WTC11 (cell line): ENCODE data around the gene PLXNA2.

Source experiments
- CTCF ChIP-seq: fragments of 200-600 bp; IDR thresholded peaks from 2 replicates; pipeline ENCODE4 v1.8.0; 2022; ENCODE audit warnings: antibody characterized with exemption
- E2F1 ChIP-seq: sonication (generic); formaldehyde crosslinking; IDR thresholded peaks from 2 replicates; pipeline ENCODE4 v1.8.0; 2022; ENCODE audit warnings: mild to moderate bottlenecking, missing genetic modification reagents
- MAX ChIP-seq: sonication (generic); formaldehyde crosslinking; IDR thresholded peaks from 2 replicates; pipeline ENCODE4 v1.8.0; 2022; ENCODE audit warnings: mild to moderate bottlenecking, missing genetic modification reagents
- NR2C2 ChIP-seq: sonication (generic); formaldehyde crosslinking; IDR thresholded peaks from 2 replicates; pipeline ENCODE4 v1.8.0; 2022; ENCODE audit warnings: mild to moderate bottlenecking, missing genetic modification reagents

GRCh38 chr1:208043691-208044181 lies 200.4 kb downstream of the PLXNA2 start:
- TF ChIP-seq MAX (CRISPR knock-in tag) (no peak), CTCF (no peak), NR2C2 (CRISPR knock-in tag) (no peak), E2F1 (CRISPR knock-in tag) (no peak)
